ENCODE data around the gene EPHA6.
"Not testable (repeated sequence)": the region's sequence is repeated elsewhere in the genome, so short reads cannot be mapped to it uniquely, and the experiment has no call there.

The EPHA6 gene

GRCh38 chr3:97010881-97011657 is 196.7 kb downstream of the EPHA6 start:
- DNase-seq (ENCODE audit: low spot score): no peak
- H3K27ac ChIP-seq: no peak overlapping the region
- no peak overlapping the region for H3K4me3 ChIP-seq
- no peak for TF ChIP-seq CTCF (IDR thresholded peaks at IDR 0.05)

- Histone ChIP-seq H3K27ac (no peak overlapping the region), H3K4me3 (no peak overlapping the region)
- TF ChIP-seq CTCF (IDR thresholded peaks at IDR 0.05): no peak
- no peak for DNase-seq (ENCODE audit: low spot score)
These were observed 207.4 kb downstream of the EPHA6 start for GRCh38 chr3:97021778-97022177.

GRCh38 chr3:97025612-97026011 is 211.2 kb downstream of the EPHA6 start:
- not testable (repeated sequence) for DNase-seq (ENCODE audit: low spot score); H3K4me3 ChIP-seq; H3K27ac ChIP-seq

GRCh38 chr3:97029972-97030371 is 215.6 kb downstream of the EPHA6 start:
- Histone ChIP-seq H3K4me3 (no peak overlapping the region), H3K27ac (no peak overlapping the region)
- no peak for TF ChIP-seq CTCF (IDR thresholded peaks at IDR 0.05)
- DNase-seq (ENCODE audit: low spot score): no peak

- no peak for TF ChIP-seq CTCF (IDR thresholded peaks at IDR 0.05)
- no peak overlapping the region for H3K27ac ChIP-seq
- DNase-seq (ENCODE audit: low spot score): no peak
- H3K4me3 ChIP-seq: no peak overlapping the region
These were observed 223.0 kb downstream of the EPHA6 start for GRCh38 chr3:97037294-97037943.

GRCh38 chr3:97043411-97043810 is 229.0 kb downstream of the EPHA6 start:
- Histone ChIP-seq H3K4me3 (no peak overlapping the region), H3K27ac (no peak overlapping the region)
- no peak for DNase-seq (ENCODE audit: low spot score)
- TF ChIP-seq CTCF (IDR thresholded peaks at IDR 0.05): no peak

- Histone ChIP-seq H3K27ac (no peak overlapping the region), H3K4me3 (no peak overlapping the region)
- no peak for DNase-seq (ENCODE audit: low spot score)
- TF ChIP-seq CTCF (IDR thresholded peaks at IDR 0.05): no peak
These were observed 243.0 kb downstream of the EPHA6 start for GRCh38 chr3:97057365-97057764.

Measured in coronary artery (tissue), 2 donors.